Mucosa of rectum (tissue), 2 donors: ENCODE results near the gene TMEM207.
"Not testable (repeated sequence)": the region's sequence is repeated elsewhere in the genome, so short reads cannot be mapped to it uniquely, and the experiment has no call there.

Experiments
- H3K27ac ChIP-seq, 2 donors: one replicate each; pipeline ENCODE4 v1.7.0; 2013; ENCODE audit warnings: inconsistent platforms in 2 of 2, low read depth in 2 of 2, low read length in 2 of 2
- H3K27me3 ChIP-seq, 2 donors: one replicate each; pipeline ENCODE4 v1.7.0; 2013; ENCODE audit warnings: low read length in 2 of 2; ENCODE audit not compliant: control insufficient read depth in 2 of 2, insufficient read depth in 2 of 2
- H3K36me3 ChIP-seq, 2 donors: one replicate each; pipeline ENCODE4 v1.7.0; 2013; ENCODE audit warnings: low read length in 2 of 2; ENCODE audit not compliant: control insufficient read depth in 2 of 2, insufficient read depth in 2 of 2
- H3K4me1 ChIP-seq, 2 donors: one replicate each; pipeline ENCODE4 v1.7.0; 2013; ENCODE audit warnings: low read length in 2 of 2, mild to moderate bottlenecking in 1 of 2; ENCODE audit not compliant: control insufficient read depth in 2 of 2, insufficient read depth in 2 of 2
- H3K4me3 ChIP-seq, 2 donors: one replicate each; pipeline ENCODE4 v1.7.0; 2013; ENCODE audit warnings: low read length in 2 of 2
- H3K9ac ChIP-seq, 2 donors: one replicate each; pipeline ENCODE4 v1.7.0; 2013; ENCODE audit warnings: low read length in 2 of 2, low read depth in 1 of 2, mild to moderate bottlenecking in 1 of 2
- H3K9me3 ChIP-seq, 2 donors: one replicate each; pipeline ENCODE4 v1.7.0; 2013; ENCODE audit warnings: low read length in 2 of 2; ENCODE audit not compliant: control insufficient read depth in 2 of 2
- donor health status: healthy.
- donor health status: Normal muscosa, but diverticular disease.

The TMEM207 gene

DNA sequence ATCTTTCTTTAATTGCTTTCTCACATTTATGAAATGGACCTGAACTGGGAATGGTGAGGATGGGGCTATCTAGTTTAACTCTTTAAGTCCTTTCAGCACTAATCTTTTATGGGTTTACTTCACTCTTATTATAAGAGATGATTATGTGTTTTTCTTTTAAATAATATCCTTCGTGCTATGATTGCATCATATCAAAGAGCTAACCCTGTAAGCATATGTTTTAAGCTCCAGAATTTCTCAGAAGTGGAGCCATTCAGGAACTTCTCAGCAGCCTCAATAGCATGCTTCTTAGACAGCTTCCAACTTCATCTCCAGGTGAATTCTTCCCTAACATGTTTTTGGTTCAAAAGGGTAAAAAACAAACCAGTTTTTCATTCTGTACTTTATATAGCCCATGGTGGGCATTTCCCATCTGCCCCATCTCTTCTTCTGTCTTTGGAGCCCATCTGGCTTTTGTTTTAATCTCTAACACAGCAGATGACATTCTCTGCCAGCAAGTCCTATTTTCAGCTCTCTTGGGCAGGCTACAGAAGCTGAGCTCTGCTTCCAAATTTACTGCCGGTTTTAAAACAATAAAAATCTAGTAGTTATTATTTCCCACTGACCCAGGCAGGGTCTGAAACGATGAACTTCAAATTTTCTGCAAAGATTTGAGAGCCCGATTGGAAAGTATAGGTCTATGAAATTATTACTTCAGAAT is 37.4 kb upstream of the TMEM207 start:
- Histone ChIP-seq H3K27me3 (peaks cover 0 to 2% of the 10 kb centered on the region in 2 donors), H3K27ac (no peak overlapping the region)

DNA sequence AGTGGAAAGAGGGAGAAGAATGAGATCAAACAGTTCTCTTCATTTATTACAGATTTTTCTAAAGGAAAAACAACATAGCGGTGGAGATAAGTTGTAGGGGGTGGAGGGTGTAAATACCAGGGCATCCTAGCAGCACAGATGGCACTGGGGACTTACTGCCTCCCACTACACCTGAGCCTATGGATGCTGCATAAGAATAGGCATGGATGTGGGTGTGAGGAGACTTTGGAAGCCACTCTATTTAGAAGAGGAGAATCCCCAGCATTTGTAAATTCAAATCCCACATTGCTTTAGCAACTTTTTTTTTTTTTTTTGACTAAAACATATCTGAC is 36.8 kb upstream of the TMEM207 start:
- Histone ChIP-seq H3K36me3 (no peaks in the 10 kb centered on the region), H3K27me3 (peaks cover 0 to 2% of the 10 kb centered on the region in 2 donors), H3K9me3 (no peaks in the 10 kb centered on the region), H3K4me3 (no peak overlapping the region), H3K9ac (no peak overlapping the region), H3K27ac (no peak overlapping the region), H3K4me1 (no peaks in the 10 kb centered on the region)

More for the DNA sequence above, 37.4 kb upstream of the TMEM207 start:
- Histone ChIP-seq H3K4me1 (no peaks in the 10 kb centered on the region), H3K9ac (no peak overlapping the region), H3K9me3 (no peaks in the 10 kb centered on the region), H3K36me3 (no peaks in the 10 kb centered on the region), H3K4me3 (no peak overlapping the region)

DNA sequence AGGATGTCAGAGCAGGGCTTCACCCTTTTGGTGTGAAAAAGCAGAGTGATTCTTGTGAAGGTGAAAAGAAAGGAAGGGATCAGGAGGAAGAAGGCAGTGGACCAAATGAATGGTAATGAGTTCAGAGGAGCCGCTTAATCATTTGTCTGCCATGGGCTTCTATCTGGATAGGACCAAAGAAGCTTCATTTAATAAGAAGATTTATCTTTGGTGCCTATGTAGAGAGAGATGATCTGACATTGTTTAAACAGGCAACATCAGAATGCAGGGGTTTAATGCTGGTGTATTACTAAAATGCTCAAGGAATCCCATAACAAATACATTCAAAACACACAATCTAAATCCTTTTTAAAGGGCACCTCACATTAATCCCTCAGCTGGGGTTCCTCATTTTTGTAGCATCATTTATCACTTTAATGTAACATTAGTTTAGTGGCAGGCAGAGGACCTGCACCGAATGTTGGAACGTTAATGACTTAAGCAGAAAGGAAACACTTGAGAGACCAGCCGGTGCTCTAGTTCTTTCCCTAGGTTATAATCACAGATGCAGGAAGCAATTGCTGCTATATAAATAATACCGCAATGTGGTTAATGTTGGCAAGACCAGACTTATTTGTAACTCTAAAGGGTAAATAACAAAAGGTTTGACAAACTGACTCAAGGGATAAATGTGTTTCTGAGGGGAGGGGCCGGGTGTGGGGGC is 36.3 kb upstream of the TMEM207 start:
- Histone ChIP-seq H3K36me3 (no peaks in the 10 kb centered on the region), H3K27ac (no peak overlapping the region), H3K9ac (no peak overlapping the region), H3K9me3 (no peaks in the 10 kb centered on the region), H3K4me3 (no peak overlapping the region), H3K4me1 (no peaks in the 10 kb centered on the region), H3K27me3 (peaks cover 0 to 2% of the 10 kb centered on the region in 2 donors)

DNA sequence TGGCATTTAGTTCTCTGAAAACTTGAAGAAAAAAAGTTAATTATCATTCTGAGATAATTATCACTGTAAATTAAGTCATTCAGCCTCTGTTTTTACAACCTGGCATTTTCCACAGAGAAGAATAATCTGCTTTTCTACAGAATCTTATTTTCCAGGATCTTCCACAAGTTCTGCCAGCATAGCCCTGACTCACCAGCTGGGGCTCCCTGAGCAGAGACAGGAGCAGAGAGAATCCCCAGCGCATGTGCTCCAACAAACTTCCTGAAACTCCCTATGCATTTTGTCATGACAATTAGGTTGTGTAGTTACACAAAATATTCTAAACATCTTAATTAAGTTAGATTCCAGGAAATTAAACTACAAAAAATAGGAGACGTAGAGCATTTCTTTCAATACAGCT is 32.1 kb upstream of the TMEM207 start:
- H3K9me3 ChIP-seq, result no peaks in the 10 kb centered on the region
- no peak overlapping the region for H3K4me3 ChIP-seq
- no peak overlapping the region for H3K9ac ChIP-seq
- no peak overlapping the region for H3K27ac ChIP-seq
- H3K4me1 ChIP-seq, result no peaks in the 10 kb centered on the region
- H3K27me3 ChIP-seq, result peaks cover 0 to 2% of the 10 kb centered on the region in 2 donors
- H3K36me3 ChIP-seq, result no peaks in the 10 kb centered on the region

DNA sequence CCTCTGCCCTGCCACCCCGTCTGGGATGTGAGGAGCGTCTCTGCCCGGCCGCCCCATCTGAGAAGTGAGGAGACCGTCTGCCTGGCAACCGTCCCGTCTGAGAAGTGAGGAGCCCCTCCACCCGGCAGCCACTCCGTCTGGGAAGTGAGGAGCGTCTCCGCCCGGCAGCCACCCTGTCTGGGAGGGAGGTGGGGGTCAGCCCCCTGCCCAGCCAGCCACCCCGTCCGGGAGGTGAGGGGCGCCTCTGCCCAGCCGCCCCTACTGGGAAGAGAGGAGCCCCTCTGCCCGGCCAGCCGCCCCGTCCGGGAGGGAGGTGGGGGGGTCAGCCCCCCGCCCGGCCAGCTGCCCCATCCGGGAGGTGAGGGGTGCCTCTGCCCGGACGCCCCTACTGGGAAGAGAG is 23.6 kb upstream of the TMEM207 start:
- not testable (repeated sequence) for H3K9me3 ChIP-seq, H3K4me3 ChIP-seq, H3K9ac ChIP-seq, H3K4me1 ChIP-seq, H3K27ac ChIP-seq, H3K36me3 ChIP-seq, H3K27me3 ChIP-seq

DNA sequence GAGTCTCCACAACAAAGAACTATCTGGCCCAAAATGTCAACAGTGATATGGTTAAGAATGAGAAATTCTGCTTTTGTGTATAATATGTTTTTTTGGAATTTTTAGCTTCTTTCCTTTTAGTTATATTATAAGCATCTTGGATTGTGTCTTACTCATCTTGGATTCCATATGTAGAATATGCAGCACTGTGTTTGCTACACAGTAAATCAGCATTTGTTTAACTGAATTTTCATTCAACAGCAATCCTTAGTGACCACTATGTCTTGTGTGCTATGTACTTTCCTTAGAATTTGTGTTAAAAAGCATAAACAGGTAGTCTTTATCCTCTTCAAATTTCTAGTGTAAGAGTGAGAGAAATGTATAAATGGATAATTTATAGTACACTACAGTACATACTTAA is 18.2 kb upstream of the TMEM207 start:
- H3K27me3 ChIP-seq, result peaks cover 0 to 3% of the 10 kb centered on the region in 2 donors
- H3K4me1 ChIP-seq, result no peaks in the 10 kb centered on the region
- H3K9me3 ChIP-seq, result no peaks in the 10 kb centered on the region

DNA sequence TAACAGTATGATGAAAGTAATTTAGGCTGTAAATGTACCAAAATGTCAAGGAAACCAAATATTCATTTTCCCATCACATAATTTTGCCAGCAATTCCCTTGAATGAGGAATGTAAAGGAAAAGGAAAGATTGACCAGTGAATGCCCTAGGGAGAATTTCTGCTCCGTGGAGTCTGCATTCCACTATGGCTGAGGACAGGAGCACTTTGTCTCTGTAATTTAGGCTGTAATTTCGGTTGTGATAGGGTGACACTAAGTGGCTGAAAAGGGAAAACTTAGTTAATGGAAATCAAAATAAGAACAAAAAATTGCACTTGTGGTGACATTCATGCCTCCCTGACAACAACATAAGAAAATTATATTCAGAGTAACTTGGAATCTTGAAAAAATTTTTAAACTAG is 8.3 kb upstream of the TMEM207 start:
- no peak overlapping the region for H3K27ac ChIP-seq
- no peaks in the 10 kb centered on the region for H3K9me3 ChIP-seq
- H3K27me3 ChIP-seq, result no peaks in the 10 kb centered on the region
- H3K4me1 ChIP-seq, result no peaks in the 10 kb centered on the region
- H3K4me3 ChIP-seq, result no peak overlapping the region
- H3K36me3 ChIP-seq, result no peaks in the 10 kb centered on the region
- no peak overlapping the region for H3K9ac ChIP-seq

More for the DNA sequence above, 18.2 kb upstream of the TMEM207 start:
- Histone ChIP-seq H3K4me3 (no peak overlapping the region), H3K9ac (no peak overlapping the region), H3K36me3 (no peaks in the 10 kb centered on the region), H3K27ac (no peak overlapping the region)

DNA sequence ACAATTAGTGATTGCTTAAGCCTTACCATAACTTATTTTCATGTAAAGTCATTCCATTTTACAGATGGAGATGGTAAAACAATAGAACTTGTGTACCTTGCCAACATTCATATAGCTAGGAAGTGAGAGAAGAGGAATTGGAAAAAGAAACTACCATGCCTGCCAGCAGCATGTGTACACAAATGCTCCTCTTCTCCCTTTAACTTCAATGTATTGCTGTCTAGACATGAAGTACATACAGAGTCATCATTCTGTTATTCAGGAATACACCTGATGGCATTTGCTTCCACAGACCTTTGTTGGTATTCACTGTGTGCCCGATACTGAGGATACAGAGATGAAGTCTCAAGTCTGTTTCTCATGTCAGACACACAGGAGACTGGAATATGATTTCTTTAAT is 7.1 kb upstream of the TMEM207 start:
- Histone ChIP-seq H3K27ac (no peak overlapping the region), H3K36me3 (no peaks in the 10 kb centered on the region), H3K4me3 (no peak overlapping the region), H3K4me1 (no peaks in the 10 kb centered on the region), H3K9me3 (no peaks in the 10 kb centered on the region), H3K27me3 (no peaks in the 10 kb centered on the region), H3K9ac (no peak overlapping the region)

DNA sequence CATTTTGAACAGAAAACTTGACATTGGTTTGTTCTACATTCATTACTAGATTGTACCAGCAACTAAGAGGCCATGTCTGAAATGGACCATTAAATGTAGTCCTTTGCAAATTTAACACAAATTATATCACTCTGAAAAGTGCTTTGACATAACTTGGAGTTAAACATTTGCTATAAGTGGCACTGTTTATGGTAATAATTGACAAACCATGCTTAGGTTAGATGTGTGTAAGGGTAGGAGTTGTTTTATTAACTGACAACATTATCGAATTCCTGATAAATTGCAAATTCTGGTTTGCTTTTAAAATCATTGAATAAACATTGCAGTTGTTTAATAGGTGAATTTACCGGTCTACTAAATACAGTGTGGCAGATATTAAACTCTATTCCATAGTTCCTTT is 6.1 kb upstream of the TMEM207 start:
- Histone ChIP-seq H3K9me3 (no peaks in the 10 kb centered on the region), H3K9ac (no peak overlapping the region), H3K36me3 (no peaks in the 10 kb centered on the region), H3K4me3 (no peak overlapping the region), H3K27ac (no peak overlapping the region), H3K4me1 (no peaks in the 10 kb centered on the region), H3K27me3 (no peaks in the 10 kb centered on the region)

DNA sequence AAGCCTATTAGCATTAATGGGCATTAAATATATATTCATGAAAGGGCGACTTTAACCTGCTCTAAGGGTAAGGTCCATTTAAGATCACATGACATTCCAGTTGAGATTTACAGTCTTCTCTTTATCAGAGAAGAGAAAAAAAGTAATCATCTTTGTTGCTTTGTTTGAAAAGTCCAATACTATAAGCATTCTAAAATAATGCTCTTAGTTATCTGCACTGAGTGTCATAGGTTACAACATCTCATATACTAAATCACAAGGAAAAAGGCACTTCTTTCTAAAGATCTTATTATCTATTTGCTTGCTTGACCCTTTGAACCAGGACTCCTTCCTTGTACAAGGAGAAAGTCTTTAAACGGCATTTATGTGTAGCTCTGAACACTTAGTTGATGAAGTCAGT is 1.4 kb downstream of the TMEM207 start:
- Histone ChIP-seq H3K36me3 (no peaks in the 10 kb centered on the region), H3K27me3 (no peaks in the 10 kb centered on the region), H3K27ac (no peak overlapping the region), H3K4me3 (no peak overlapping the region), H3K4me1 (no peaks in the 10 kb centered on the region), H3K9me3 (no peaks in the 10 kb centered on the region), H3K9ac (no peak overlapping the region)
